ENCODE data around the gene LCE1A.
A peak's percentile ranks its signal among the peaks of the same experiment; 100 is the strongest.

Gene LCE1A, protein sequence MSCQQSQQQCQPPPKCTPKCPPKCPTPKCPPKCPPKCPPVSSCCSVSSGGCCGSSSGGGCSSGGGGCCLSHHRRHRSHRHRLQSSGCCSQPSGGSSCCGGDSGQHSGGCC

GRCh38 chr1:152827173-152827572, at the start of gene LCE1A:
Gene LCE1A (plus strand): TSS chr1:152827473. CDS start chr1:152827473, 0 bp downstream.
- DNase-seq, result no peak

- no peak for DNase-seq
Measured at GRCh38 chr1:152777510-152778137, 49.6 kb upstream of the LCE1A start.

DNA sequence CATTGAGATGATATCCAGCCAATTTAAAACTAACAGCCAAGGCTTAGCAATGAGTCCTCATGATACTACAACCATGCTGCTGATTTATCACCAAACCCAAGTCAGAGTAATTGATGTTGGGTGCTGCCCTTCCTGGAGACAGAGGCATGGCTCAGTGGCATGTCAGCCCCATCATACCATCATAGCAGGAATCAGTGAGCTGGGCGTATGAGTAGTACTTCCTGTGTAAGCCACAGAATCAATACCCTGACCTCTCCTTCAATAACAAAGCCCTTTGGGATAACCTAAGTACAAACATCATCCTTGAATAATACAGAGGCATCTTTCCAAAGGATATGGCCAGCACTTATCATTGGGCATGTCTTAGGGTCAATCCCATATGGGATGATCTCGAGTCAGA, 44.2 kb upstream of the LCE1A start:
- DNase-seq, result no peak

GRCh38 chr1:152786077-152786476, 41.2 kb upstream of the LCE1A start, which contains the start of gene LCE1E:
Gene LCE1E (plus strand): TSS chr1:152786257. CDS start chr1:152787300, 1,043 bp downstream.
- no peak for DNase-seq

GRCh38 chr1:152795686-152796085, 31.6 kb upstream of the LCE1A start:
- no peak for DNase-seq

GRCh38 chr1:152796421-152796820, 30.9 kb upstream of the LCE1A start, which contains the start of gene LCE1D:
Gene LCE1D (plus strand): TSS chr1:152796721. CDS start chr1:152797795, 1,074 bp downstream.
- DNase-seq, result no peak

GRCh38 chr1:152801333-152801732, 25.9 kb upstream of the LCE1A start:
- DNase-seq, result no peak

DNA sequence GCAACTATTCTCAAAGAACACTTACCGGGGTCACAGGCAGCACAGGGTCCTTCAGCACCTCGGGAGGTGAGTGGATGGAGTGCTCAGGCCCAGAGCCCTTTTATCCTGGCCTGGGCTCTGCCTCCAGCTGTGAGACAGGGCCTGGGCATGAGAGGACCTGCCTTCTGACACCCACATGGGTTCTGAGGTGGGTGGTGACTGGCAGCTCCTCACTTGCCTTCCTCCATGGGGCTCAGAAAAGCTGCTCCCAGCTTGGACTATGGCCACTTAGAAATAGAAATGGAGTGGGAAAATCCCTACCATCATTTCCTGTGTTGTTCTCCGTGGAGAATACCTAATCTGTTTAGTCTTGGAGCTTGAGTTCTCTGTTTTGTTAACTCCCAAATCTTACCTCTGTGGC, 20.7 kb upstream of the LCE1A start, which contains the start of gene LCE1C:
TSS of gene LCE1C (minus strand) at position 76 of the 400 bp plus-strand sequence. CDS start 1,173 bp downstream, outside the sequence.
- DNase-seq, result no peak

DNA sequence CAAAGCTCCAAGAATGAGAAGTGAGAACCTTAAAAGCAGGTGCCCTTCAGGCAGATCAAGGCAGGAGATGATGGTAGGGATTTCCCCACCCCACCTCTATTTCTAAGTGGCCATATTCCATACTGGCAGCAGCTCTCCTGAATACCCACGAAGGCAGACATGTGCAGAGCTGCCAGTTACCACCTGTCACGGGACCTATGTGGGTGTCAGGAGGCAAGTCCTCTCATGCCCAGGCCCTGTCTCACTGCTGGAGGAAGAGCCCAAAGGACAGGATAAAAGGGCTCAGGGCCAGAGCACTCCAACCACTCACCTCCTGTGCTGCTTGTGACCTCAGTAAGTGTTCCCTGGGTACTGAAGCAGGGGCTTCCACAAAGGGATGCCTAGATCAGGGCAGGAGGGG, 16.2 kb upstream of the LCE1A start:
- DNase-seq, result no peak

GRCh38 chr1:152811671-152812070, 15.6 kb upstream of the LCE1A start, which contains the start of gene LCE1B:
Gene LCE1B (plus strand): TSS chr1:152811971. CDS start chr1:152812447, 476 bp downstream.
- no peak for DNase-seq

GRCh38 chr1:152817309-152817708, 10.0 kb upstream of the LCE1A start:
- no peak for DNase-seq

GRCh38 chr1:152823294-152823693, 4.0 kb upstream of the LCE1A start:
- no peak for DNase-seq

- DNase-seq, result no peak
Measured at GRCh38 chr1:152824964-152825363, 2.3 kb upstream of the LCE1A start.

DNA sequence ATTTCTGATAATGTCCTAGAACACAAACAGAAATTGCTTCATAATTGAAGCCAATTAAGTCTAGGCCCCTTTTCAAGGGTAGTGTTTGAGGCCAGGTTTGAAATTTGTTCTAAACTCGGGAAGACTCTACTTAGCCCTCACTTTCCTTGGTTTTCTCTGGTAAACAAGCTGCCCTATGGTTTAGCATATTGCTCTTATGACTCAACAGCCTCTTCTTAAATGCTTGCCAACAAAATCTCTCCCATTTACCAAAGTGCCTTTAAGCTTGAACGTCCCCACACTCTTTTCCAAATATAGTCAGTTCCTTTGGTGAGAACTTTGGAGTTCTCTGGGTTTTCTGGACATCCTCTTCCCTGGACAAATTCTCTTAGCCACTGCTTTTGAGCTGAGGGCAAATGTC, 9.6 kb downstream of the LCE1A start:
- DNase-seq, result no peak

GRCh38 chr1:152842556-152842955, 15.3 kb downstream of the LCE1A start, which contains the start of gene LCE6A:
Gene LCE6A (plus strand): TSS chr1:152842856. CDS start chr1:152843521, 665 bp downstream.
- DNase-seq, result no peak

DNA sequence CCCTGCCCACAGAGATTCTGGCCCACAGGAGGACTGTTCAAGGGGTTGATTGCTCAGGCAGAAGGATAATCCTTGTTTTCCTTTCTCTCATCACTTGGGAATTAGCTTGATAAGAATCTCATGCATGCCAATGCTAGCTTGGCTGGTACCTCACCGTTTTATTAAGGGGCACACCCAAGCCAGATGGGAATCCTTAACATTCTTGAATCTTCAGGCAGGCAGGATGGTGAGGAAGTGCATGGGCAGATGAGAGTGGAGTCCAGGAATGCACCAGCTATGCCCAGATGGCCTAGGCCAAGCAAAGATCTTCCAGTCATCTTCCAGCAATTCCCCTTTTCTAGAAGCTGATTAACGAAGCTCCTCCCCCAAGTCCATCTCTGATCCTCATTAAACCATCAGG, 28.4 kb downstream of the LCE1A start:
- DNase-seq, result no peak

- DNase-seq, result no peak
Measured at GRCh38 chr1:152858062-152858461, 30.8 kb downstream of the LCE1A start.

GRCh38 chr1:152859696-152860095, 32.4 kb downstream of the LCE1A start, which contains the start of gene LCE7A:
Gene LCE7A (plus strand): TSS chr1:152859996. CDS start chr1:152860698, 702 bp downstream.
- DNase-seq, result no peak

DNA sequence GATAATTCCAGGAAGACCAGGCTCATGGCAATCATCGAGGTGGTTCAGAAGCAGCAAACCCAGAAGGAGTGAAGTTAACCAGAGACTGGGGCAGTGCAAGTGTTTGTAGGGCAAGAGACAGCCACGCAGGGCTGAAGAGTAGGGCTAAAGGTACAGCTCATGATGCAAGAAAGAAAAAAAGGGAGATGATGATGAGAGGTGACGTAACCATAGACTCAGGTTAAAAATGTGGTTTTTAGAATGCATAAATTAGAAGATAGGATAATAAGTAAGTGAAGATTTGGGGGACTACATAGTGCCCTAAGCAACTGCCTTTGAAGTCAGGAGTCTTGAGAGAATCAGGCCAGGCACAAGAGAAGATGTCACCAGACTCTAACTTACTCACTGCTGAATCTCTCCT, 32.9 kb downstream of the LCE1A start:
- no peak for DNase-seq

GRCh38 chr1:152861374-152861773, 34.1 kb downstream of the LCE1A start:
- no peak for DNase-seq

GRCh38 chr1:152864443-152864842, 37.2 kb downstream of the LCE1A start:
- DNase-seq, result no peak

DNA sequence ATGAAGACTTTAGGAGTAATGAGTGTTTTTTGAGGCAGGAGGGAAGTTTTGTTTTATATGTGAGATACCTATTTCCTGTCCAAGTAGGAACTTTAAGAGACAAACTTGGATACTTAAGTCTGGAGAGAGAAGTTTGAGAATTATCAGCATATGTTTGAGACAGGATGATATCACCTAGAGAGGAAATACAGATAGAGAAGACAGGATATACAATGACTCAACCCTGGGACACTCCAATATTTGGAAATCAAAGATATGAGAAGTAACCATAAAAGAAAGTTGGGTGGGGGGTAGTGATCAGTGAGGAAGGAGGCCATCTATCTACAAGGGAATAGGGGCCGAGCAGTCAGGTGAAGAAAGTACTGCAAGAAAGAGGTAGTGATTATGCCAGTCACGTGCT, 39.0 kb downstream of the LCE1A start:
- no peak for DNase-seq

DNA sequence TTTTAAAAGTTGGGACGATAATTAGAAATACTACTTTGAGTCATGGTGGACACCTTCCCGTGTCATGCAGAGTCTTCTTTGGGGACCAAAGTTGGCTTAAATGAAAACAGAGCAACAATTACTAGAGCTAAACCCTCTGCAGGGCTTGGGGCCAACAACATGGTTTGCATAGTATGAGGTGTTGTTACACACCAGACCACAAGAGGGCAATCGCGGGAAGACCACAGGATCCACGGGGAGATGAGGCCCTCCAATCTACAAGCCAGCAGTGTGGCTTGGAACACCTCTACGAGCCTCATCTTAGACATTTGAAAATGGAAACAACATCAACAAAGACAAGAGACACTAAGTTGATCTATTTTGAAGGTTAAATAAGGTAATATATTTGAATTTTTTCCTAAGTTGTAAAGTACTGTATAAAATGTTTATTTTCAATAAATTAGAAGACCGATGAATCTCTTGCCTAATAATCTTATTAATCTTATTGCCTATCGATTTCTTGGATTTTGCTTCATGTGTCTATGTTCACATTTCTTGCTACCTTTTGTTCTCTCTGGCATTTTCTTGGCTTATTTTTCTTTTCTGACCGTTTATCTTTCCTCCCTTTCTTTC, 42.6 kb downstream of the LCE1A start:
- DNase-seq, result peak; percentile 58

Measured in stimulated activated CD4-positive, alpha-beta T cell treated with anti-CD3 and anti-CD28 coated beads, Interleukin-1b, Interleukin-23, amount 100 ng/mL, for 48 hours (primary cell).